ENCODE measurements around the gene ZNF467.

ZNF467 gene

GRCh38 chr7:149724661-149725425, 48.5 kb downstream of the ZNF467 start:
- DNase-seq, result no peak

- no peak for DNase-seq
These were observed 49.4 kb downstream of the ZNF467 start for GRCh38 chr7:149723795-149724495.

GRCh38 chr7:149723082-149723767, 50.2 kb downstream of the ZNF467 start:
- no peak for DNase-seq

- no peak for DNase-seq
These were observed 50.9 kb downstream of the ZNF467 start for GRCh38 chr7:149722356-149722957.

- no peak for DNase-seq
These were observed 52.2 kb downstream of the ZNF467 start for GRCh38 chr7:149721084-149721601.

GRCh38 chr7:149720372-149721083, 52.9 kb downstream of the ZNF467 start:
- peak; percentile 6 for DNase-seq

- no peak for DNase-seq
These were observed 53.5 kb downstream of the ZNF467 start for GRCh38 chr7:149719912-149720335.

- DNase-seq, result no peak
These were observed 54.1 kb downstream of the ZNF467 start for GRCh38 chr7:149719050-149719899.

GRCh38 chr7:149718730-149719049, 54.7 kb downstream of the ZNF467 start:
- no peak for DNase-seq

- no peak for DNase-seq
These were observed 55.9 kb downstream of the ZNF467 start for GRCh38 chr7:149717481-149717880.

GRCh38 chr7:149716932-149717307, 56.5 kb downstream of the ZNF467 start:
- DNase-seq, result no peak

GRCh38 chr7:149716007-149716931, 57.1 kb downstream of the ZNF467 start:
- no peak for DNase-seq

- DNase-seq, result no peak
These were observed 57.9 kb downstream of the ZNF467 start for GRCh38 chr7:149715476-149715875.

GRCh38 chr7:149714910-149715471, 58.4 kb downstream of the ZNF467 start:
- DNase-seq, result no peak
